SK-N-SH (cell line): ENCODE results near the gene CCDC121. TPM values are rescaled to one million over a fixed set of nuclear protein-coding genes. Genes with fewer than 3 reads are reported as not detected.

Experiments used
- CTCF ChIA-PET: fragments of 300-600, 350-600 bp; formaldehyde crosslinking; extraction: SDS; loops from one replicate; lab custom pipeline; 2021; lab: Yijun Ruan, JAX
- POLR2A ChIA-PET: fragments of 350-600 bp; sonication (Branson Sonifier 250); formaldehyde crosslinking; extraction: SDS; loops from one replicate; lab custom pipeline; 2020; ENCODE audit warnings: antibody characterized with exemption, inconsistent platforms; lab: Yijun Ruan, JAX
- DNase-seq: peaks from one replicate; pipeline ENCODE4 v3.0.0; 2012
- H2AFZ ChIP-seq: fragments of 200-600 bp; sonication (generic); 2 replicates; pipeline ENCODE4 v1.8.1; 2016; ENCODE audit warnings: antibody characterized with exemption, mild to moderate bottlenecking, low read depth
- H3F3A ChIP-seq: fragments of 200-600 bp; sonication (generic); replicated peaks from 2 replicates; pipeline ENCODE3; 2016; ENCODE audit warnings: antibody characterized with exemption, mild to moderate bottlenecking; ENCODE audit not compliant: insufficient read depth
- H3K27ac ChIP-seq, 2 experiments: fragments of 200-500 bp in 1 of 2; fragments of 200-600 bp in 1 of 2; sonication (Bioruptor generic) in 1 of 2; sonication (generic), shearing (Covaris generic) in 1 of 2; 2 replicates each; pipeline versions ENCODE4 v1.5.1 to v1.6.1; 2014 to 2016; ENCODE audit warnings: low read depth in 2 of 2, inconsistent platforms in 1 of 2, low read length in 1 of 2, mild to moderate bottlenecking in 1 of 2, mixed read lengths in 1 of 2
- H3K27me3 ChIP-seq: fragments of 200-600 bp; sonication (generic), shearing (Covaris generic); 2 replicates; pipeline ENCODE4 v1.6.1; 2016; ENCODE audit warnings: mixed run types; ENCODE audit not compliant: insufficient read depth
- H3K36me3 ChIP-seq, 2 experiments: fragments of 200-500 bp in 1 of 2; fragments of 200-600 bp in 1 of 2; sonication (Bioruptor generic) in 1 of 2; sonication (generic) in 1 of 2; replicated peaks in 1 of 2; 2 replicates each; pipeline versions ENCODE3 to v1.5.1; 2014 to 2016; ENCODE audit warnings: low read length in 1 of 2, mild to moderate bottlenecking in 1 of 2; ENCODE audit not compliant: insufficient read depth in 2 of 2, control insufficient read depth in 1 of 2
- H3K4me1 ChIP-seq, 2 experiments: fragments of 200-500 bp in 1 of 2; fragments of 200-600 bp in 1 of 2; sonication (Bioruptor generic) in 1 of 2; sonication (generic), shearing (Covaris generic) in 1 of 2; 2 replicates each; pipeline versions ENCODE4 v1.5.1 to v1.6.1; 2014 to 2016; ENCODE audit warnings: low read depth in 1 of 2, low read length in 1 of 2, mixed run types in 1 of 2; ENCODE audit not compliant: insufficient read depth in 2 of 2, control insufficient read depth in 1 of 2
- H3K4me2 ChIP-seq: fragments of 200-600 bp; sonication (generic), shearing (Covaris generic); 2 replicates; pipeline ENCODE4 v1.6.1; 2017; ENCODE audit warnings: mixed run types
- H3K4me3 ChIP-seq, 2 experiments: fragments of 200-500 bp in 1 of 2; fragments of 200-600 bp in 1 of 2; sonication (Bioruptor generic) in 1 of 2; sonication (generic), shearing (Covaris generic) in 1 of 2; 2 replicates each; pipeline versions ENCODE4 v1.5.1 to v1.8.1; 2014 to 2016; ENCODE audit warnings: low read depth in 2 of 2, inconsistent platforms in 1 of 2, low read length in 1 of 2, mild to moderate bottlenecking in 1 of 2, mixed read lengths in 1 of 2, moderate library complexity in 1 of 2
- H3K79me2 ChIP-seq: fragments of 200-600 bp; sonication (generic); 2 replicates; pipeline ENCODE4 v1.8.1; 2017; ENCODE audit warnings: mild to moderate bottlenecking; ENCODE audit not compliant: insufficient read depth
- H3K9ac ChIP-seq: fragments of 200-600 bp; sonication (generic); 2 replicates; pipeline ENCODE4 v1.6.1; 2017; ENCODE audit warnings: mixed run types
- H3K9me2 ChIP-seq: fragments of 200-600 bp; sonication (generic); 2 replicates; pipeline ENCODE4 v1.6.1; 2017; ENCODE audit warnings: mixed run types
- H3K9me3 ChIP-seq: fragments of 200-600 bp; sonication (generic); 2 replicates; pipeline ENCODE4 v1.6.1; 2017; ENCODE audit warnings: mixed run types, mild to moderate bottlenecking, moderate library complexity
- H4K20me1 ChIP-seq: fragments of 200-600 bp; sonication (generic); 2 replicates; pipeline ENCODE4 v1.6.1; 2017; ENCODE audit warnings: mild to moderate bottlenecking, mixed run types; ENCODE audit not compliant: insufficient read depth
- CHD2 ChIP-seq: fragments of 150-350 bp; IDR thresholded peaks from 2 replicates; pipeline ENCODE4 v1.6.1; 2018; ENCODE audit warnings: low read length; ENCODE audit not compliant: partially characterized antibody
- ELF1 ChIP-seq: IDR thresholded peaks from 2 replicates; pipeline ENCODE4 v1.4.0; 2012
- EZH2phosphoT487 ChIP-seq: fragments of 200-600 bp; sonication (generic); IDR thresholded peaks from 2 replicates; pipeline ENCODE4 v1.6.1; 2017; ENCODE audit warnings: low read depth, mixed run types, mild to moderate bottlenecking, antibody characterized with exemption, moderate library complexity, borderline replicate concordance
- FOXJ3 ChIP-seq: sonication (generic); formaldehyde crosslinking; IDR thresholded peaks from 2 replicates; pipeline ENCODE4 v1.5.1; 2020; ENCODE audit warnings: mild to moderate bottlenecking, missing genetic modification reagents
- FOXM1 ChIP-seq: IDR thresholded peaks from 2 replicates; pipeline ENCODE4 v1.4.0; 2012; ENCODE audit warnings: low read depth, mild to moderate bottlenecking
- GABPA ChIP-seq: IDR thresholded peaks from 2 replicates; pipeline ENCODE4 v1.4.0; 2012; ENCODE audit warnings: low read depth, mild to moderate bottlenecking
- RAD21 ChIP-seq: IDR thresholded peaks from 2 replicates; pipeline ENCODE4 v1.6.1; 2012; ENCODE audit warnings: mild to moderate bottlenecking, low read length
- RCOR1 ChIP-seq: fragments of 150-350 bp; IDR thresholded peaks from 2 replicates; pipeline ENCODE4 v1.6.1; 2017; ENCODE audit warnings: antibody characterized with exemption, low read length
- RFX5 ChIP-seq: IDR thresholded peaks from 2 replicates; pipeline ENCODE4 v1.6.1; 2012; ENCODE audit warnings: mild to moderate bottlenecking, improper control_type of control experiment, low read length
- TAF1 ChIP-seq: IDR thresholded peaks from 2 replicates; pipeline ENCODE4 v1.6.1; 2012; ENCODE audit warnings: low read depth, mild to moderate bottlenecking, low read length, moderate library complexity, borderline replicate concordance
- USF1 ChIP-seq: IDR thresholded peaks from 2 replicates; pipeline ENCODE4 v1.4.0; 2012; ENCODE audit warnings: low read depth, borderline replicate concordance
- WGBS: methylation state at CpG from one replicate; pipeline ENCODE4 v1.1.6; 2017; ENCODE audit warnings: low lambda C conversion rate; 5-methylcytosine and 5-hydroxymethylcytosine counted together
- polyA plus RNA-seq, 3 experiments: library from polyadenylated mRNA; depleted of rRNA; stranded (reverse); fragments of >200 nt; gene quantifications; 2 replicates each; pipeline ENCODE4 v1.2.3, GENCODE V29; 2012
- TF ChIP-seq, protein P1 (sequence below): IDR thresholded peaks from 2 replicates; pipeline ENCODE4 v1.4.0; 2012; ENCODE audit warnings: low read depth, borderline replicate concordance
- TF ChIP-seq, protein P2 (sequence below): fragments of 200-600 bp; sonication (generic); IDR thresholded peaks from 2 replicates; pipeline ENCODE4 v1.6.1; 2017; ENCODE audit warnings: antibody characterized with exemption, mild to moderate bottlenecking, moderate library complexity
- TF ChIP-seq, protein P3 (sequence below): fragments of 150-350 bp; IDR thresholded peaks from 2 replicates; pipeline ENCODE4 v1.6.1; 2017; ENCODE audit warnings: antibody characterized with exemption, low read length, low read depth, borderline replicate concordance

The CCDC121 gene
- polyA plus RNA-seq, 1 of the 3 experiments (the other 2 are of a cell fraction) = 2.3 TPM

DNA sequence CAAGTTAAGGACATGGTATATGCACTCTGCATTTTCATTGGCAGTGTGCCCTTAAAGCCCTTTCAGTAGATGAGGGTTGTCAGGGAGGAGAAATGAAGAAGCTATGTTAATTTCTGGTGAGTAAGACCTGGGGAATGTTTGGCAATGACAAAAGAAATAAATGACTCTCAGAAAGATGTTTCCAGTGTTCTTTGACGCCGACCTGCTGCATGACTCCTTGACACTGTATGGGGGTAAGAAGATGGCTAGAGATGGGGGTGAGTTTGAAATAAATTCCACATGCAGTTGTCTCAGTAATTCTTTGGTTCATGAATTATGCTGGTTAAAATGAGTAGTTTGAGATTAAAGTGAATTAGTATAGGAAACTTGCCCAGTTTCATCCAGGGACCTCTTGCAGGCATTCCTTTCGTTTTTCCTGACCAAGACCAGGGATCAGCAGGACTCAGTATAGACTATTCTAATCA lies 5.9 kb downstream of the CCDC121 start (continued):
- no peak for TF ChIP-seq USF1
- no peak for TF ChIP-seq RCOR1
- TF ChIP-seq, protein P1, sequence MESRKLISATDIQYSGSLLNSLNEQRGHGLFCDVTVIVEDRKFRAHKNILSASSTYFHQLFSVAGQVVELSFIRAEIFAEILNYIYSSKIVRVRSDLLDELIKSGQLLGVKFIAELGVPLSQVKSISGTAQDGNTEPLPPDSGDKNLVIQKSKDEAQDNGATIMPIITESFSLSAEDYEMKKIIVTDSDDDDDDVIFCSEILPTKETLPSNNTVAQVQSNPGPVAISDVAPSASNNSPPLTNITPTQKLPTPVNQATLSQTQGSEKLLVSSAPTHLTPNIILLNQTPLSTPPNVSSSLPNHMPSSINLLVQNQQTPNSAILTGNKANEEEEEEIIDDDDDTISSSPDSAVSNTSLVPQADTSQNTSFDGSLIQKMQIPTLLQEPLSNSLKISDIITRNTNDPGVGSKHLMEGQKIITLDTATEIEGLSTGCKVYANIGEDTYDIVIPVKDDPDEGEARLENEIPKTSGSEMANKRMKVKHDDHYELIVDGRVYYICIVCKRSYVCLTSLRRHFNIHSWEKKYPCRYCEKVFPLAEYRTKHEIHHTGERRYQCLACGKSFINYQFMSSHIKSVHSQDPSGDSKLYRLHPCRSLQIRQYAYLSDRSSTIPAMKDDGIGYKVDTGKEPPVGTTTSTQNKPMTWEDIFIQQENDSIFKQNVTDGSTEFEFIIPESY = peak; percentile 59; the same call in 1 of the 2 replicates
- TF ChIP-seq FOXJ3 (CRISPR knock-in tag) = no peak
- TF ChIP-seq TAF1 = no peak
- no peak for TF ChIP-seq ELF1
- TF ChIP-seq RAD21 = no peak
- TF ChIP-seq GABPA = 0 out of 2 replicates have a peak, but pooled peaks have one; percentile 36

GRCh38 chr2:27621524-27621923 lies 7.3 kb downstream of the CCDC121 start:
- H3K9me2 ChIP-seq = no peaks in the 10 kb centered on the region
- no peaks in the 10 kb centered on the region for H3K9me3 ChIP-seq
- no peak overlapping the region for H3K4me2 ChIP-seq
- H4K20me1 ChIP-seq = no peaks in the 10 kb centered on the region
- no peak overlapping the region for H2AFZ ChIP-seq
- no peaks in the 10 kb centered on the region; the same call in 1 of the 2 replicates for H3K79me2 ChIP-seq
- H3K27me3 ChIP-seq = no peaks in the 10 kb centered on the region
- peaks cover 37% of the 10 kb centered on the region for H3F3A ChIP-seq
- peaks cover 75 to 77% of the 10 kb centered on the region in 2 experiments for H3K36me3 ChIP-seq
- no peak overlapping the region for H3K4me3 ChIP-seq
- peaks cover 0 to 26% of the 10 kb centered on the region in 2 experiments; a peak in 3 of 4 replicates for H3K4me1 ChIP-seq
- CTCF ChIA-PET = interaction anchor here (0.6 to 1.3 kb wide), 8 partner anchors 15 to 214 kb away, joined by 3 to 4 read pairs (median 3); partner anchors contain the start of gene PPM1G
- no peak overlapping the region for H3K9ac ChIP-seq
- DNase-seq = no peak
- 86% methylated on average over 1 of the region's 1 CpG for WGBS
- TF ChIP-seq, protein P2, sequence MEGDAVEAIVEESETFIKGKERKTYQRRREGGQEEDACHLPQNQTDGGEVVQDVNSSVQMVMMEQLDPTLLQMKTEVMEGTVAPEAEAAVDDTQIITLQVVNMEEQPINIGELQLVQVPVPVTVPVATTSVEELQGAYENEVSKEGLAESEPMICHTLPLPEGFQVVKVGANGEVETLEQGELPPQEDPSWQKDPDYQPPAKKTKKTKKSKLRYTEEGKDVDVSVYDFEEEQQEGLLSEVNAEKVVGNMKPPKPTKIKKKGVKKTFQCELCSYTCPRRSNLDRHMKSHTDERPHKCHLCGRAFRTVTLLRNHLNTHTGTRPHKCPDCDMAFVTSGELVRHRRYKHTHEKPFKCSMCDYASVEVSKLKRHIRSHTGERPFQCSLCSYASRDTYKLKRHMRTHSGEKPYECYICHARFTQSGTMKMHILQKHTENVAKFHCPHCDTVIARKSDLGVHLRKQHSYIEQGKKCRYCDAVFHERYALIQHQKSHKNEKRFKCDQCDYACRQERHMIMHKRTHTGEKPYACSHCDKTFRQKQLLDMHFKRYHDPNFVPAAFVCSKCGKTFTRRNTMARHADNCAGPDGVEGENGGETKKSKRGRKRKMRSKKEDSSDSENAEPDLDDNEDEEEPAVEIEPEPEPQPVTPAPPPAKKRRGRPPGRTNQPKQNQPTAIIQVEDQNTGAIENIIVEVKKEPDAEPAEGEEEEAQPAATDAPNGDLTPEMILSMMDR = peak; percentile 31
- TF ChIP-seq FOXM1 = no peak
- TF ChIP-seq, all 33 proteins: peak for 1
- POLR2A ChIA-PET = interaction anchor here (0.7 kb wide), 1 partner anchor 260 kb away, joined by 3 read pairs; no protein-coding TSS in a partner anchor
- peak overlapping the region; percentile 80 to 86; a peak in 3 of 4 replicates for H3K27ac ChIP-seq

DNA sequence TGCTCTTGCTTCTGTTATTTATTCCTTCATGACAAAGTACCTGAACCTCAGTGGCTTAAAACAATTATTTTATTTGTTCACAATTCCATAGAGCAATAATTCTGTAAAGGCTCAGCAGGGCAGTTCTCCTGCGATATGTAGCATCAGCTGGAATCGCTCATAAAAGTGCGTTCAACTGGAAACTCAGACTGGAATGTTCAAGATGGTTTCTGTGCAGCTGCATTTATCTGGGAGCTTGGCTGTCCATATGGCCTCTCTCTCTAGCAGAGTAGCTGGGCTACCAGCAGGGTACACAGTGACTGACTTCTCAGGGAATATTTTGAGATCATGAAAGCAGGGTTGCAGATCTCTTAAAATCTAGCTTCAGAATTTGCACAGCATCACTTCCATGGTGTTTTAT lies 13.5 kb downstream of the CCDC121 start:
- Histone ChIP-seq H3K27me3 (no peaks in the 10 kb centered on the region), H3K36me3 (peaks cover 77 to 83% of the 10 kb centered on the region in 2 experiments), H3K9me3 (no peaks in the 10 kb centered on the region), H3K9ac (no peak overlapping the region), H3K9me2 (no peaks in the 10 kb centered on the region)
- no peak for TF ChIP-seq RCOR1
- TF ChIP-seq, protein P3, sequence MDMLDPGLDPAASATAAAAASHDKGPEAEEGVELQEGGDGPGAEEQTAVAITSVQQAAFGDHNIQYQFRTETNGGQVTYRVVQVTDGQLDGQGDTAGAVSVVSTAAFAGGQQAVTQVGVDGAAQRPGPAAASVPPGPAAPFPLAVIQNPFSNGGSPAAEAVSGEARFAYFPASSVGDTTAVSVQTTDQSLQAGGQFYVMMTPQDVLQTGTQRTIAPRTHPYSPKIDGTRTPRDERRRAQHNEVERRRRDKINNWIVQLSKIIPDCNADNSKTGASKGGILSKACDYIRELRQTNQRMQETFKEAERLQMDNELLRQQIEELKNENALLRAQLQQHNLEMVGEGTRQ = no peak
- no peak for TF ChIP-seq CHD2
- no peak for TF ChIP-seq EZH2phosphoT487
- TF ChIP-seq RFX5 = no peak
- TF ChIP-seq, all 33 proteins: peak for 0
- Histone ChIP-seq H3F3A (no peaks in the 10 kb centered on the region), H3K4me3 (no peak overlapping the region), H4K20me1 (no peaks in the 10 kb centered on the region), H3K27ac (no peak overlapping the region), H2AFZ (no peak overlapping the region), H3K4me2 (no peak overlapping the region), H3K4me1 (no peaks in the 10 kb centered on the region), H3K79me2 (peaks cover 34% of the 10 kb centered on the region)
- CTCF ChIA-PET = no interaction called here
- no peak for DNase-seq
- POLR2A ChIA-PET = no interaction called here
- WGBS = 97% methylated on average over 3 of the region's 3 CpGs
